Panc1 (cell line): ENCODE measurements around the gene MTNR1B. TPM values are rescaled to one million over a fixed set of nuclear protein-coding genes. Genes with fewer than 3 reads are reported as not detected.

ENCODE experiments used
- ATAC-seq: fragments of 200-7000 bp; cut with Tn5 transposase; 2 replicates; pipeline ENCODE4 v1.9.1; 2020; ENCODE audit warnings: mild to moderate bottlenecking, moderate library complexity
- BruUV-seq: library from RNA; stranded (reverse); fragments of 400-500 nt; replicated peaks from 2 replicates; lab custom pipeline; 2021; lab: Mats Ljungman, UMichigan
- CTCF ChIA-PET: fragments of 300-600 bp; sonication (Branson Sonifier 250); formaldehyde crosslinking; loops from one replicate; lab custom pipeline; 2022; ENCODE audit warnings: antibody characterized with exemption; lab: Charles Lee
- POLR2A ChIA-PET: fragments of 300-600 bp; sonication (Branson Sonifier 250); formaldehyde crosslinking; loops from one replicate; lab custom pipeline; 2022; ENCODE audit warnings: antibody characterized with exemption; lab: Charles Lee
- DNase-seq: peaks from one replicate; pipeline ENCODE4 v3.0.0-alpha.2; 2010; ENCODE audit warnings: low read depth, low spot score
- H3K27ac ChIP-seq: 2 replicates; pipeline ENCODE4 v1.5.1; 2011; ENCODE audit warnings: mild to moderate bottlenecking, low read length, inconsistent platforms
- H3K27me3 ChIP-seq: fragments of 200-500 bp; sonication (Bioruptor generic); 2 replicates; pipeline ENCODE4 v1.6.0; 2014; ENCODE audit warnings: low read length, inconsistent platforms; ENCODE audit not compliant: control insufficient read depth, insufficient read depth
- H3K36me3 ChIP-seq: fragments of 200-500 bp; sonication (Bioruptor generic); 2 replicates; pipeline ENCODE4 v1.5.1; 2014; ENCODE audit warnings: inconsistent platforms, mild to moderate bottlenecking, low read length, moderate library complexity; ENCODE audit not compliant: control insufficient read depth, insufficient read depth
- H3K4me1 ChIP-seq: 2 replicates; pipeline ENCODE4 v1.5.1; 2011; ENCODE audit warnings: inconsistent platforms, mild to moderate bottlenecking, low read length, moderate library complexity; ENCODE audit not compliant: control insufficient read depth, insufficient read depth
- H3K4me3 ChIP-seq, 2 experiments: 2 replicates each; pipeline ENCODE4 v1.5.1; 2011 to 2012; ENCODE audit warnings: low read depth in 2 of 2, low read length in 2 of 2, mild to moderate bottlenecking in 2 of 2, inconsistent platforms in 1 of 2, moderate library complexity in 1 of 2
- H3K9me3 ChIP-seq: fragments of 200-500 bp; sonication (Bioruptor generic); 2 replicates; pipeline ENCODE4 v1.5.1; 2014; ENCODE audit warnings: low read depth, mild to moderate bottlenecking, inconsistent platforms, low read length, moderate library complexity; ENCODE audit not compliant: control insufficient read depth, insufficient read depth
- CTCF ChIP-seq: fragments of 450-650 bp; IDR thresholded peaks from 2 replicates; pipeline ENCODE4 v1.5.1; 2017; ENCODE audit warnings: mild to moderate bottlenecking
- POLR2AphosphoS5 ChIP-seq: IDR thresholded peaks from 2 replicates; pipeline ENCODE4 v1.6.1; 2012; ENCODE audit warnings: mild to moderate bottlenecking, low read depth, low read length, moderate library complexity
- REST ChIP-seq, 2 experiments: IDR thresholded peaks; 2 replicates each; pipeline ENCODE4 v1.6.1; 2011 to 2012; ENCODE audit warnings: low read depth in 2 of 2, control low read depth in 1 of 2, low read length in 1 of 2, mild to moderate bottlenecking in 1 of 2, moderate library complexity in 1 of 2; ENCODE audit not compliant: insufficient read depth in 1 of 2
- SIN3A ChIP-seq: IDR thresholded peaks from 2 replicates; pipeline ENCODE4 v1.6.1; 2012; ENCODE audit warnings: low read depth, mild to moderate bottlenecking, low read length, moderate library complexity, borderline replicate concordance; ENCODE audit not compliant: insufficient read depth
- TCF7L2 ChIP-seq: IDR thresholded peaks from 2 replicates; pipeline ENCODE4 v1.6.1; 2011; ENCODE audit warnings: mild to moderate bottlenecking, low read depth, low read length, inconsistent platforms
- in situ Hi-C: cut with HindIII; loops from 2 replicates; pipeline ENCODE4 v1.10.0; 2016; ENCODE audit warnings: low sequenced_read_pairs, low pct_unique_long_range_greater_than_20kb
- intact Hi-C: fragments of 100-400 bp; cut with micrococcal nuclease; formaldehyde crosslinking; loops from one replicate; pipeline ENCODE4 v1.10.0; 2022; ENCODE audit not compliant: unreplicated experiment
- total RNA-seq: library from RNA; stranded (reverse); gene quantifications from one replicate; pipeline ENCODE4 v1.2.1, GENCODE V29; 2021; ENCODE audit not compliant: unreplicated experiment

Gene MTNR1B
- total RNA-seq, 1 experiment from 2014 or later: not detected

GRCh38 chr11:93005239-93005638 is 35.8 kb downstream of the MTNR1B start:
- BruUV-seq: no TSS peak
- Histone ChIP-seq H3K36me3 (no peaks in the 10 kb centered on the region), H3K4me3 (no peak overlapping the region), H3K27me3 (no peaks in the 10 kb centered on the region), H3K4me1 (no peaks in the 10 kb centered on the region), H3K27ac (no peak overlapping the region), H3K9me3 (no peaks in the 10 kb centered on the region)
- TF ChIP-seq CTCF: no peak
- TF ChIP-seq REST (IDR thresholded peaks at IDR 0.05; ENCODE audit: insufficient read depth in 1 of 2, low read depth in 2 of 2, low read length in 1 of 2): no peak
- TF ChIP-seq SIN3A: no peak
- TF ChIP-seq POLR2AphosphoS5: no peak
- TF ChIP-seq TCF7L2: no peak
- DNase-seq: no peak
- POLR2A ChIA-PET: no interaction called here
- CTCF ChIA-PET: no interaction called here
- in situ Hi-C loops: no loop called here
- intact Hi-C loops: no loop called here
- no peak for ATAC-seq

- intact Hi-C loops: no loop called here
- TF ChIP-seq SIN3A (no peak), REST (IDR thresholded peaks at IDR 0.05; ENCODE audit: insufficient read depth in 1 of 2, low read depth in 2 of 2, low read length in 1 of 2) (no peak), CTCF (no peak), POLR2AphosphoS5 (no peak), TCF7L2 (no peak)
- in situ Hi-C loops: no loop called here
- no peaks in the 10 kb centered on the region for H3K4me1 ChIP-seq
- ATAC-seq (no peak), DNase-seq (no peak)
- H3K4me3 ChIP-seq: no peak overlapping the region
- no TSS peak for BruUV-seq
- POLR2A ChIA-PET: no interaction called here
- H3K27me3 ChIP-seq: no peaks in the 10 kb centered on the region
- H3K36me3 ChIP-seq: no peaks in the 10 kb centered on the region
- CTCF ChIA-PET: no interaction called here
- H3K9me3 ChIP-seq: peaks cover 2% of the 10 kb centered on the region; the same call in 1 of the 2 replicates
- H3K27ac ChIP-seq: no peak overlapping the region
Observed at GRCh38 chr11:93013646-93014045, 44.2 kb downstream of the MTNR1B start.
